GM21360 (cell line): ENCODE data around the gene MFAP3.

Experiments used
- ATAC-seq: cut with Tn5 transposase; IDR thresholded peaks from one replicate; pipeline ENCODE4 v1.9.1; 2021; ENCODE audit warnings: mild to moderate bottlenecking, moderate library complexity; ENCODE audit not compliant: unreplicated experiment

MFAP3 gene

DNA sequence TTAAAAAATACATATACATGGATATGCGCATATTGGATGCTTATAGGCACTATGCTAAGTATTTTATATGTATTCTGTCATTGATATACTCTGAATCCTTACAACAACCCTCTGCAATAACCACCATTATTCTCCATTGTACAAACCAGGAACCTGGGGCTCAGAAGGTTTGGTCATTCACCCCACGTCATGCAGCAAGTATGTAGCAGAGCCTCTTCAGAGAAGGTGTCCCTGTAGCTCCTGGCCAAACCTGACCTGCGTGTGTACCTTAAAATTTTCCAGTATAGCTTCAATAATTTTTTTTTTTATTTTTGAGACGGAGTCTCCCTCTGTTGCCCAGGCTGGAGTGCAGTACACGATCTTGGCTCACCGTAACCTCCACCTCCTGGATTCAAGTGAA is 51.9 kb downstream of the MFAP3 start:
- ATAC-seq, result no peak

DNA sequence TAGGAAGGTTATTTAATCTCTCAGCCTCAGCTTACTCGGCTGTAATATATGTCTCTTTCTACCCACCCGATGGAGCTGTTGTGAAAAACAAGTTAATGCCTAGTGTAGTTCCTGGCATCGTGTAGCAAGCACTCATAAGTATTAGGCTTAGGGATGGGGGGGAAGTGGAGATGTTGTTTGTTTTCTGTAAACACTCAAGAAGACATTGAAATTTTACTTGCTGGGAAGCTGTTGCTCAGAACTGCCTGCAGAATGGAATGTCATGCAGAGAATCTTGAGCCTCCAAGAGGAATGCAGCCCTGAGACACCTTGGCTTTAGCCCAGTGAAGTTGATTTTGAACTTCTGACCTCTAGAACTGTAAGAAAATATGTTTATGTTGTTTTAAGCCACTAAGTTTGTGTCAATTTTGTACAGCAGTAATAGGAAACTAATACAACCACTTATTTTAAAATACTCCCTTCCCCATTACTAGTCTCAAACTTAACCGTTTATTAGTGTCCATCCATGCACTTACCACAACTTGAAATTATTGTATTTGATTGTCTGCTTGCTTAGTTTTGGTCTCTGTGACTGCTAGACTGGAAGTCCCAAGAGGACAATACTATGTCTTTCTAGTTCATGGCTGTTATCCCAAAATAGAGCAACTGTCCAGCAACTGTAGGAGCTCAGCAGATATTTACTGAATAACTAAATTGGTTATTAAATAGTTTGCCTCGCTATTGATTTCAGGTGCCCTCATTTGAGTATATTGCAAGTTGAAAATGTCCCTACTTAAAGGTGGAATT is 53.8 kb downstream of the MFAP3 start:
- no peak for ATAC-seq

DNA sequence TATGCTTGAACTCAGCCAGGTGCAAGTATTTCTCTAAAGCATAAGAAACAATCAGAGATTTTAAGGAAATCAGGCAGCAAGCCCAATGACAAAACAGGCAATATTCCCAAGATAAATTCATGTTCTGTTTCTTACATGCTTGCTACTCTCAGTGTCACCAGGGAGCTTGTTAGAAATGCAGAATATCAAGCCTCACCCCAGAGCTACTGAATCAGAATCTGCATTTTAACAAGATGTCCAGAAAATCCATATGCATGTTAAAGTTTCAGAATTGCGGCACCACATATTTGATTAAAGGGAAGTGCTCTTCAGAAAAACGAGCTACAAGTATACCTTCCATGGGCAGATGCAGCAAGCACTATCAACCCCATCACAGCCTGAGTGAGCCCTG is 54.4 kb downstream of the MFAP3 start:
- ATAC-seq, result no peak

- ATAC-seq, result no peak
Measured at GRCh38 chr5:154095904-154096303, 57.1 kb downstream of the MFAP3 start.

DNA sequence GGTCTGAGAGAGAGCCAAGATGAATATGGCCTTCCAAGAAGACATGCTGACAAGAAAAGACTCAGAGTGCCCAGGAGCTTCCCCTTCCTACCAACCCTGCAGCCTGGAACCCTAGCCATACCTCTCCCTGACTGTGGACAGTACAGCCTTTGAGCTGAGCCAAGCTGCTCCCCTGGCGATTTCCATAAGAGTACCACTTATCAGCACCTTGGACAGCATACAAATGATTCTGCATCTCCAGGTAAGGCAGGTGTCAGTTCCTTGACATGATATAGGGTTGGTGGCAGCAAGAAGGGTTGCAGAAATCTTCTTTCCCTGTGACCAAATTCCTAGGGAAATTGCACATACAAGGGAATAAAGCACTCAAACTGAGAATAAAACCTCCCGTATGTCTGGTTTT is 58.3 kb downstream of the MFAP3 start:
- no peak for ATAC-seq

DNA sequence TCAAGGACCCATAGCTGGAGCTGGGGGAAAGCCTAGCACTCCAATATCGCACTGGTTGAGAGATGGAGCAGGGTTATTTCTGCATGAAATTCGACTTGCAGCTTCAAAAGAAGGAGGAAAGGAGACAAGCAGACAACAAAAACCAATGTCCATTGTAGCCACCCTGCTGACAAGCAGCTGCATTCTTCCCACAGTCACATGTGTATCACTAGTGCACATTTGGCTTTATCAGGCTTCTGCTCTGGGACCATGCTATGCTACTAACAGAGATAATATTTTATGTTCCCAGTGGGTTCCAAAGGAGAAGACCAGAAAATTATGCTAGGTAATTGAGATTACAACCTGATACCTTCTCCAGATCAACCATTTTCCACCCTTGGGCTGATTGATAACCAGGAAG is 59.7 kb downstream of the MFAP3 start:
- ATAC-seq, result no peak

DNA sequence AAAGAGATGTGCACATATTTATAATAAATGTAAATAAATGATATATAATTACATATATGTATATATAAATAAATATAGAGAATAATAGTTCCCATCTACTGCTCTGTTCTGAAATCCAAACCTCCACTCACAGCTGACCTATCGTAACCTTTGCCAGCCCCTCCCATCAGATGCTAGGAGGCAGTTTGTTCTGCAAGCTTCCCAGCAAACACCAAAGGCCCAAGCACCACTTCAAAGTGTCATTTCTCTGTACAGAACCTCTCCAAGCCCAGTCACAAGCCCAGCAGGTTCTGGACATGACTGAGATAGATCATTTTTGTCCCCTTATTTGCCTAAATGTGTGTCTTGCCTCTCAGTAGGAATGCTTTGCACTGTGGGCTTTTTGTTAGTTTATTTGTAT is 62.4 kb downstream of the MFAP3 start:
- ATAC-seq, result no peak

DNA sequence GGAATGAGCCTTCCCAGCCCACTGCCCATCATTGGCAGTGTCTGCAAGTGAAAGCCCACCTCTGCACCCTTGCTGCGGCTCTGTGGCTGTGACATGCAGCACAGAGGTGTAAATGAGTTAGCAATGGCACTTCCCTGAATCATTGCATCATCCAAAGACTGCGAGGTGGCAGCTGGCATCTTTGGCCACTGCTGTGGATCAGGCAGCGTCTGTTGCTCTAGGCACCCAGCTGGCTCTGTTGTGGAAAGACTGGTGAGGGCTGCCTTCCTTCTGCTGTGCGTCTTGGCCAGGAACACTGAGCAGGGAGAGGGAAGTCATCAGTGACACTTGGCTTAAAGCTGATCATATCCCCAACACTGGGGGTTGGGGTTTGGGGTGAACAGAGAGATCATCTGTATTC is 64.5 kb downstream of the MFAP3 start:
- no peak for ATAC-seq
